Coronary artery (tissue), 2 donors: Measurements from ENCODE around the gene CDCP2.

Experiments
- DNase-seq: peaks from one replicate; pipeline ENCODE4 v3.0.0-alpha.2; 2017; ENCODE audit warnings: low spot score
- H3K27ac ChIP-seq, 2 donors: fragments of 200-600 bp; sonication (generic); one replicate each; pipeline ENCODE4 v1.5.1; 2016 to 2019
- H3K4me3 ChIP-seq: fragments of 200-600 bp; sonication (generic); 2 replicates; pipeline ENCODE4 v1.5.1; 2016; ENCODE audit warnings: mild to moderate bottlenecking, moderate library complexity
- TF ChIP-seq, protein P1 (sequence below): fragments of 200-600 bp; sonication (generic); IDR thresholded peaks from one replicate; pipeline ENCODE4 v1.5.1; 2019; ENCODE audit warnings: antibody characterized with exemption

The CDCP2 gene

DNA sequence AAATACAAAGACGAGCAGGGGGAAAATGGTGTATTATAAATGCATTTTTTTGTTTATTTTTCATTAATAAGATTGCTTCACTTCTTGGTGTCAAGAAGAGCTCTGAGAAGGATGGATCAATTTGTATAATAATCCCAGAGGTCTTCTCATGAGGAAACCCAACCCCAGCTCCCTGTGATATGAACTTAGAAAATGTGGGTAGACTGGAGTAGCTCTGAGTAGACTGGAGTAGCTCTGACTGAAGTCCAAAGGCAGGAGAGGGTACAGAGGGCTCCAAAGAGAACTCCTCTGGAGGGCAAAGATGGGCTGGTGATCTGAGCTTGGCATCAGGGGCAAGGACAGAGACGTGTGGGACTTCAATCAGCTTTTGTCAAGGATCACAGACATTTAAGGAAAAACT lies 21.4 kb downstream of the CDCP2 start:
- H3K4me3 ChIP-seq, result no peak overlapping the region
- TF ChIP-seq, protein P1, sequence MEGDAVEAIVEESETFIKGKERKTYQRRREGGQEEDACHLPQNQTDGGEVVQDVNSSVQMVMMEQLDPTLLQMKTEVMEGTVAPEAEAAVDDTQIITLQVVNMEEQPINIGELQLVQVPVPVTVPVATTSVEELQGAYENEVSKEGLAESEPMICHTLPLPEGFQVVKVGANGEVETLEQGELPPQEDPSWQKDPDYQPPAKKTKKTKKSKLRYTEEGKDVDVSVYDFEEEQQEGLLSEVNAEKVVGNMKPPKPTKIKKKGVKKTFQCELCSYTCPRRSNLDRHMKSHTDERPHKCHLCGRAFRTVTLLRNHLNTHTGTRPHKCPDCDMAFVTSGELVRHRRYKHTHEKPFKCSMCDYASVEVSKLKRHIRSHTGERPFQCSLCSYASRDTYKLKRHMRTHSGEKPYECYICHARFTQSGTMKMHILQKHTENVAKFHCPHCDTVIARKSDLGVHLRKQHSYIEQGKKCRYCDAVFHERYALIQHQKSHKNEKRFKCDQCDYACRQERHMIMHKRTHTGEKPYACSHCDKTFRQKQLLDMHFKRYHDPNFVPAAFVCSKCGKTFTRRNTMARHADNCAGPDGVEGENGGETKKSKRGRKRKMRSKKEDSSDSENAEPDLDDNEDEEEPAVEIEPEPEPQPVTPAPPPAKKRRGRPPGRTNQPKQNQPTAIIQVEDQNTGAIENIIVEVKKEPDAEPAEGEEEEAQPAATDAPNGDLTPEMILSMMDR, result no peak
- DNase-seq, result no peak
- H3K27ac ChIP-seq, result no peak overlapping the region

DNA sequence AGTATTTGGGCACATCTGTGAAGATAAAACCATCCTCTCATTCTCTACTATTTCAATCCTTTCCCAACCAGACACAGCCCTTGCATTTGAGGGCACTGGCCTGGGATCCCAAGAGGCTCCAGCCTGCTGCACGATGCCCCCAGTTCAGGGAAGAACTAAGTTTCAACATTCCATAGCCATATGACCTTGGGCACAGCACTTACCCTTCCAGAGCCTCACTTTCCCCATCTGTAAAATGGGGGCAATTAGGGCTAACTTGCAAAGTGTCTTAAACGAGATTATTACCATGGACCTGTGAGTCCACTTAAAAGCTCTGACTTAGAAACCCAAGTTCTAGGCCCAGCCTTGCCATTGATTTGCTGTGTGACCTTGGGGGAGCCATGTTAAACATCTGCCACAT lies 22.9 kb downstream of the CDCP2 start:
- Histone ChIP-seq H3K4me3 (no peak overlapping the region), H3K27ac (no peak overlapping the region)
- no peak for DNase-seq
- TF ChIP-seq, protein P1, result no peak

DNA sequence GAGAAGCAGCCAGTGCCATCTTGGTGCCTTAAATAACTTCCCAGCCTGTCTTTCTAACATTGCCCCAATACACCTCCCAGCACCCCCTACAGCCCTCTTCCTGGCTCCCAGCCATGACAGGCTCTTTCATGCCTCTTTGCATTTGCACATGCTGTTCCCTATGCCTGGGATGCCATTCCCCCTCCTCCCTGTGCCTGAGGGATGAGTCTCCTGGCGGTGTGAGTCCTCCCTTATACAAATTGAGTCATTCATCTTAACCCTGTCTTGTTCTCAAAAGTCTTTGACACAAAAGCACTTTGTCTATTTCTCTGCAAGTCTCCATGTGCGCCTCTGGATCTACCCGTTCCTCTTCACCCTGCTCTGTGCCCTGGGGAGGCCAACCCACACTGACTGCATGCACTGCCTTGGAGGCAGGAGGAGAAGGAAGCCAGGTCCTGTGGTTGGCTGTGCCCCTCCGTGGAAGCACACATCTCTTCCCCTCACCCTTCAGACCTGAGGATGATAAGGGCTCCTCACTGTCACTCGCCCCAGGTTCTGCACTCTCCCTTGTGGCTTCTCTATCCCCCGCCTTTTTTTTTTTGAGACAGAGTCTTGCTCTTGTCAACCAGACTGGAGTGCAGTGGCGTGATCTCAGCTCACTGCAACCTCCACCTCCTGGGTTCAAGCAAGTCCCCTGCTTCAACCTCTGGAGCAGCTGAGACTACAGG lies 25.1 kb downstream of the CDCP2 start:
- DNase-seq, result no peak
- no peak overlapping the region for H3K4me3 ChIP-seq
- no peak overlapping the region for H3K27ac ChIP-seq
- TF ChIP-seq, protein P1, result no peak

DNA sequence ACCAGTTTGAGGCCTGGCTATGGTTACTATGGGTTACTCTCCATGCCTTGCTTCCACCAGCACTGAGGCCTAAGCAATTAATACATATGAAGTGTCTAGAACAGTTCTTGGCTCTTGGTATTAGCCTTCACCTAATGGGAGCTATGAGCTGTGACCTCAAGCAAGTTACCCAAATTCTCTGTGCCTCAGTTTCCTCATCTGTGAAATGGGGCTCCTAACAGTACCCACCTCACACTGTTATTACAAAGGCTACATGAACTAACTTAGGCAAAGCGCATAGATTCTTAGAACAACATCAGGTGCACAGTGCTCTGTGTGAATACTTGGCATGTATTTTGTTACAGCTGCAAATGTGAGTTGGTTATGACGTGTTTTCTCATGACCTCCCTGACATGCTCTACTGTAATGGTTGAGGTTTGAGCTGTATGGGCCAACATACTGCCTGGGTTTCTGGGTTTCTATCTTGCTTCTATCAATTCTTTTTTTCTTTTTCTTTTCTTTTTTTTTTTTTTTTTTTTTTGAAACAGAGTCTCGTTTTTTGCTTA lies 26.5 kb downstream of the CDCP2 start:
- DNase-seq, result no peak
- Histone ChIP-seq H3K4me3 (no peak overlapping the region), H3K27ac (no peak overlapping the region)
- TF ChIP-seq, protein P1, result no peak

DNA sequence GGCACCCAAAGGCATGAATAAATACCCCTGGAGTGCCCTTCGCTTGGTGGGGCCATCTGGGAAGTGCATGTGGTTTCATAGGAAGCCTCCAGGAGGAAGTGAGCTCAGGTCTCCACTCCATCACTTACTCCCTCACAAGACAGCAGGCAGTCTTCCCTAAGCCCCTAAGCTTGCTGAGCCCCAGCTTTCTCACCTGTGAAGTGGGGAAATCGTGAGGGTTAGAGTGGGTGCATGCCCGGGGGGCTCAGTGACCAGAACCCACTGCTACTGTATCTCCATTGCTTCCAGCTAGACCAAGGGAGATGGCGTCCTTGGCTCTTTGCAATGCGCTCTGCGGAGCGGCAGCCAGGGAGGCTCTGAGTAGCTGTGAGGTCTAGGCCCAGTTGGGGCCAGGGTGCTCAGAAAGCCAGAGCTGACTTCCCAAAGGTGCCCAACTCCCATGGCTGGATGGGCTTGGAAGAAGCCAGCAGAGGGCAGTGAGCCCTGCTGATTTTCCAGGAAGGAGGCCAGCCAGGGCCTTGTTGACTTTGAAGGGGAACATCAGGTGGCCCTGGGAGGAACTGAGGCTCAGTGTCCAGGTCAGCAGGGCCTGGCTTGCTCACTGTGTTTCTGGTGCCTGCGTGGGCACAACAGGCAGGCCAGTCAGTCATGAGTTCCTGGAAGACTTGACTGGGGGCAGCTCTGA lies 27.3 kb downstream of the CDCP2 start:
- TF ChIP-seq, protein P1, result no peak
- no peak for DNase-seq
- H3K27ac ChIP-seq, result no peak overlapping the region
- H3K4me3 ChIP-seq, result no peak overlapping the region

DNA sequence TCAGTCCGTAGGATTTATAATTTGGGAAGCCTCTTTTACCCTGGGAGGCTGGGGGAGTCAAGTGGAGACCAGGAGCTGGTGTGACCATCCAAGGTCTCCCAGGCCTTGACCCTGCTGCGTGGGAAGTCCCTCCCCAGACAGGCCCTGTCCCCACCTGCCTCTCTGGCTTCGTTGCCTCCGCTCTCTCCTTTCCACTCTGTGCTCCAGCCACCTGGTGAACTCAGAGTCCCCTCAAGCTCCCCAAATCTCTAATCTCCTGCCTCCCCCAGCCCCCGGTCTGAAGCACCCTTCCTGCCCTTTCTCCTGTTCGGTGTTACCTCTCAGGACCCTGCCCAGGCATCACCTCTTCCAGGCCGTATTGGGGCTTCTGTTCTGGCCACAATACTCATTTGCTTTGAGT lies 27.9 kb downstream of the CDCP2 start:
- Histone ChIP-seq H3K27ac (no peak overlapping the region), H3K4me3 (no peak overlapping the region)
- TF ChIP-seq, protein P1, result no peak
- DNase-seq, result no peak

DNA sequence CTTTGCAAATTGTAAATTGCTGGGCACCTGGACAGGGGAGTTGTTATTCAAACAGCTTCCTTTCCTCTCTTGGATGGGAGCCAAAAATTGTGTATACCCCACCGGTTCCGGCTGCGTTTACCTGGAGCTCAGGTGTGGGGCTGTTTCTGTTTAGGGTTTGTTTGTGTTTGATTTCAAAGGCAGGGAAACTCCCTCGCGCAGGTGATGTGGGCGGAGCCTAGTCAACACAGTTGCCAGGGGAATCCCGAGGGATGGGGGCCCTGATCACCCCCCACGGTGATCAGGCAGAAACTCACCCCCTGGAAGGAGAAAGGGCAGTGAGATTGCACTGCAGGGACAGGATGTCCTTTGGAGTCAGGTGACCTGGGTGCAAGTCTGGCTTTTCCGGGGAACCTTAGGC lies 28.3 kb downstream of the CDCP2 start:
- H3K27ac ChIP-seq, result no peak overlapping the region
- TF ChIP-seq, protein P1, result no peak
- H3K4me3 ChIP-seq, result no peak overlapping the region
- no peak for DNase-seq
